Osteoblast (primary cell): Measurements from ENCODE around the gene TMEM204. TPM values are rescaled to one million over a fixed set of nuclear protein-coding genes. Genes with fewer than 3 reads are reported as not detected.

Experiments
- DNase-seq: peaks from one replicate; pipeline ENCODE4 v3.0.0; 2011; ENCODE audit warnings: low spot score, mixed read lengths; ENCODE audit not compliant: insufficient read length; ENCODE audit errors: missing footprints
- H2AFZ ChIP-seq: 2 replicates; pipeline ENCODE4 v1.6.0; 2011; ENCODE audit warnings: mild to moderate bottlenecking, low read length
- H3K27ac ChIP-seq: 2 replicates; pipeline ENCODE4 v1.5.1; 2011; ENCODE audit warnings: mild to moderate bottlenecking, low read depth, low read length, moderate library complexity
- H3K27me3 ChIP-seq: 2 replicates; pipeline ENCODE4 v1.6.0; 2012; ENCODE audit warnings: mild to moderate bottlenecking, control low read depth, inconsistent platforms, low read length, moderate library complexity; ENCODE audit not compliant: insufficient read depth
- H3K36me3 ChIP-seq: 2 replicates; pipeline ENCODE4 v1.5.1; 2011; ENCODE audit warnings: mild to moderate bottlenecking, low read length, control low read depth, moderate library complexity; ENCODE audit not compliant: insufficient read depth
- H3K4me1 ChIP-seq: 2 replicates; pipeline ENCODE4 v1.5.1; 2011; ENCODE audit warnings: mild to moderate bottlenecking, low read length, control low read depth, moderate library complexity; ENCODE audit not compliant: insufficient read depth
- H3K4me2 ChIP-seq: 2 replicates; pipeline ENCODE4 v1.6.0; 2011; ENCODE audit warnings: mild to moderate bottlenecking, low read length; ENCODE audit not compliant: insufficient read depth
- H3K4me3 ChIP-seq: fragments of 200-600 bp; sonication (generic); 3 replicates; pipeline ENCODE4 v1.5.1; 2012; ENCODE audit warnings: mild to moderate bottlenecking, low read length, inconsistent platforms; ENCODE audit not compliant: insufficient read depth
- H3K79me2 ChIP-seq: 2 replicates; pipeline ENCODE4 v1.6.0; 2012; ENCODE audit warnings: mild to moderate bottlenecking, low read length, control low read depth, inconsistent platforms; ENCODE audit not compliant: insufficient read depth
- H3K9me3 ChIP-seq: 2 replicates; pipeline ENCODE4 v1.5.1; 2011; ENCODE audit warnings: low read depth, low read length, control low read depth
- H4K20me1 ChIP-seq: 2 replicates; pipeline ENCODE4 v1.6.0; 2012; ENCODE audit warnings: mild to moderate bottlenecking, low read length, control low read depth; ENCODE audit not compliant: insufficient read depth
- total RNA-seq: library from RNA; depleted of rRNA; stranded (reverse); fragments of >200 nt; gene quantifications from 2 replicates; pipeline ENCODE4 v1.2.3, GENCODE V29; 2012
- TF ChIP-seq, protein P1 (sequence below): IDR thresholded peaks from 2 replicates; pipeline ENCODE4 v1.5.1; 2011; ENCODE audit warnings: mild to moderate bottlenecking, low read depth, low read length, moderate library complexity; ENCODE audit errors: extremely low read depth

The TMEM204 gene
- total RNA-seq, 1 donor = 8.3 TPM

DNA sequence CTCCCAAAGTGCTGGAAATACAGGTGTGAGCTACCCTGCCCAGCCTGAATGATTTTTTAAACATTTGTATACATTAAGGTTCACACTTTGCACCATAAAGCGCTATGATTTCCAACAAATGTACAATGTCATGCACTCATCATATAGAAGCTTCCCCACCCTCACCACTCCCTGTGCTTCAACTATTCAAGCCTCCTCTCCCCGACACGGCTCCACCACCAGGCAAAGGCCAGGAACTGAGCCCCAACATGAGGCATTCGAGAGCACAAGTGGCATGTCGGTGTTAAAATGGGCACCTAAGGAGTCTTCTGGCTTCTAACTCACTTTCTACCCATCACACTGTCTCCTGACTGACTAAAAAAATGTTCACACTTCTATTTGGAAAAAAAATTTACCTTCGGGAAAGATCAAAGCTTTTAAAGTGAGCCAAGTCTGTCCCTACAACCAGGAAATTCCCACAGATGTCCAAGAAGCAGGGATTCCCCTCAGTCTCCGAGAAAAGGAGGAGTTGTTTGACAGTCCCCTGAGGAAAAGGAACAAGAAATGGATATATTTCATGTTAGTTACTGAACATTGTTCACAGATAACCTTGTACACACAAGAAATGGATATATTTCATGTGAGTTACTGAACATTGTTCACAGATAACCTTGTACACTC, 37.7 kb downstream of the TMEM204 start:
- H3K36me3 ChIP-seq = no peaks in the 10 kb centered on the region
- TF ChIP-seq, protein P1, sequence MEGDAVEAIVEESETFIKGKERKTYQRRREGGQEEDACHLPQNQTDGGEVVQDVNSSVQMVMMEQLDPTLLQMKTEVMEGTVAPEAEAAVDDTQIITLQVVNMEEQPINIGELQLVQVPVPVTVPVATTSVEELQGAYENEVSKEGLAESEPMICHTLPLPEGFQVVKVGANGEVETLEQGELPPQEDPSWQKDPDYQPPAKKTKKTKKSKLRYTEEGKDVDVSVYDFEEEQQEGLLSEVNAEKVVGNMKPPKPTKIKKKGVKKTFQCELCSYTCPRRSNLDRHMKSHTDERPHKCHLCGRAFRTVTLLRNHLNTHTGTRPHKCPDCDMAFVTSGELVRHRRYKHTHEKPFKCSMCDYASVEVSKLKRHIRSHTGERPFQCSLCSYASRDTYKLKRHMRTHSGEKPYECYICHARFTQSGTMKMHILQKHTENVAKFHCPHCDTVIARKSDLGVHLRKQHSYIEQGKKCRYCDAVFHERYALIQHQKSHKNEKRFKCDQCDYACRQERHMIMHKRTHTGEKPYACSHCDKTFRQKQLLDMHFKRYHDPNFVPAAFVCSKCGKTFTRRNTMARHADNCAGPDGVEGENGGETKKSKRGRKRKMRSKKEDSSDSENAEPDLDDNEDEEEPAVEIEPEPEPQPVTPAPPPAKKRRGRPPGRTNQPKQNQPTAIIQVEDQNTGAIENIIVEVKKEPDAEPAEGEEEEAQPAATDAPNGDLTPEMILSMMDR = no peak

DNA sequence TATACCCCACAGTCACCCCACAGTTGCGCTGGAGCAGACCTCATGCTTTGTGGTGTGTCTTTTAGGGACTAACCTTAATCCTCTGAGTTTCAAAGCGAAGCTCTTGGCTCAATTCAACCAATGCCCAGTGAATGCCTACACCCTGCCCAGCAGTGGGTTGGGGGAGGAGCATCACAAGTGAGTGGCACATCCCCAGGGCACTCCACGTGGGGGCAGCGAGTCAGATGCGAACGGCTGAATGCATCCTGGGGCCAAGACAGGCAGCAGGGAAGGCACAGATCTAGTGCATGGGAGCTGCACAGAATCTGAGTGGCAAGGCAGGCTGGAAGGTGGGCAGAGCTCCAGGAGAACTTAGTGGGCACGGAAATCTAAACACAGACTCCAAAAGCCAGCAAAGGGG, 39.2 kb downstream of the TMEM204 start:
- H3K27me3 ChIP-seq = no peaks in the 10 kb centered on the region
- no peak overlapping the region for H2AFZ ChIP-seq
- TF ChIP-seq, protein P1 = no peak
- peak; percentile 67 for DNase-seq
- H3K4me3 ChIP-seq = no peak overlapping the region
- H4K20me1 ChIP-seq = no peaks in the 10 kb centered on the region
- H3K36me3 ChIP-seq = no peaks in the 10 kb centered on the region
- no peaks in the 10 kb centered on the region for H3K79me2 ChIP-seq
- H3K4me2 ChIP-seq = no peak overlapping the region
- H3K4me1 ChIP-seq = no peaks in the 10 kb centered on the region
- no peaks in the 10 kb centered on the region for H3K9me3 ChIP-seq
- no peak overlapping the region for H3K27ac ChIP-seq

More for the DNA sequence above, 37.7 kb downstream of the TMEM204 start:
- no peaks in the 10 kb centered on the region for H3K79me2 ChIP-seq
- no peaks in the 10 kb centered on the region for H3K9me3 ChIP-seq
- peak; percentile 58 for DNase-seq
- H3K27ac ChIP-seq = no peak overlapping the region
- no peaks in the 10 kb centered on the region for H3K4me1 ChIP-seq
- no peak overlapping the region for H3K4me2 ChIP-seq
- no peak overlapping the region for H2AFZ ChIP-seq
- no peak overlapping the region for H3K4me3 ChIP-seq
- H4K20me1 ChIP-seq = no peaks in the 10 kb centered on the region
- no peaks in the 10 kb centered on the region for H3K27me3 ChIP-seq

DNA sequence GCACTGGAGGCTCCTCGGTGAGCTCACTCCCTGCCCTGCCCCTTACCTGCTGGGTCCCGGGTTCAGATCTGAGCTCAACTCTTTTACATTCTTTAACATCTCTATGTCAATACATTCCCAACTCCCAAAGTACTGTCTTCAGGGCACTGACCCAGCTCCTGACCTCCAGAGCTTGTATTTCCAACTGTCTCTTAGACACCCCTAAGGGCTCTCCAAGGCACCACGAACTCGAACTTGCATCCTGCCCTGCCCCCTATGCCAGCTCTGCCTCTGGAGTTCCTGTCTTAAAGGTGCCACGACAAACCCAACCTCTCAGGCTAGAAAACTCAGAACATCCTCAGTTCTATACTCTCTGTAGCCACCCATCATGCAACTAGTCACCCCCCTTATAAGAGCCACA, 39.8 kb downstream of the TMEM204 start:
- Histone ChIP-seq H3K79me2 (no peaks in the 10 kb centered on the region), H2AFZ (no peak overlapping the region), H3K4me1 (no peaks in the 10 kb centered on the region), H3K4me2 (no peak overlapping the region), H3K27me3 (no peaks in the 10 kb centered on the region), H3K36me3 (no peaks in the 10 kb centered on the region), H3K27ac (no peak overlapping the region), H3K4me3 (no peak overlapping the region), H3K9me3 (no peaks in the 10 kb centered on the region), H4K20me1 (no peaks in the 10 kb centered on the region)
- no peak for DNase-seq
- TF ChIP-seq, protein P1 = no peak

DNA sequence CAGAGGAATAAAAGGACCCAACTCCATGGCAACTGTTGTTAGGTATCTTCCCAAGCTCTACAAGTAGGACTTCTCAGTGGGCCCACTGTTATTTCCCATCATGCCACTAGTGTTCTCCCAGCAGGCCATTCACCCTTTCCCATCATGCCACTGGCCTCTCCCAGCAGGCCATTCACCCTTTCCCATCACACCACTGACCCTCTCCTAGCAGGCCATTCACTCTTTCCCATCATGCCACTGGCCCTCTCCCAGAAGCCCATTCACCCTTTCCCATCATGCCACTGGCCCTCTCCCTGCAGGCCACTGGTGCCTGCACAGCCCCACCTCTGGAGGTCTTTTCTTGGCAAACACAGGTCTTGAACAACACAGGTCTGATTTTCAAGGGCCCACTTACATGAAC, 42.1 kb downstream of the TMEM204 start:
- H3K4me1 ChIP-seq = no peaks in the 10 kb centered on the region
- TF ChIP-seq, protein P1 = no peak
- no peak overlapping the region for H3K27ac ChIP-seq
- H3K4me3 ChIP-seq = no peak overlapping the region
- H3K9me3 ChIP-seq = no peaks in the 10 kb centered on the region
- H3K27me3 ChIP-seq = no peaks in the 10 kb centered on the region
- no peak overlapping the region for H3K4me2 ChIP-seq
- no peaks in the 10 kb centered on the region for H4K20me1 ChIP-seq
- H2AFZ ChIP-seq = no peak overlapping the region
- peaks cover 7% of the 10 kb centered on the region for H3K36me3 ChIP-seq
- H3K79me2 ChIP-seq = no peaks in the 10 kb centered on the region
- DNase-seq = peak; percentile 22
